ENCODE measurements around the gene ARHGEF12.

DNA sequence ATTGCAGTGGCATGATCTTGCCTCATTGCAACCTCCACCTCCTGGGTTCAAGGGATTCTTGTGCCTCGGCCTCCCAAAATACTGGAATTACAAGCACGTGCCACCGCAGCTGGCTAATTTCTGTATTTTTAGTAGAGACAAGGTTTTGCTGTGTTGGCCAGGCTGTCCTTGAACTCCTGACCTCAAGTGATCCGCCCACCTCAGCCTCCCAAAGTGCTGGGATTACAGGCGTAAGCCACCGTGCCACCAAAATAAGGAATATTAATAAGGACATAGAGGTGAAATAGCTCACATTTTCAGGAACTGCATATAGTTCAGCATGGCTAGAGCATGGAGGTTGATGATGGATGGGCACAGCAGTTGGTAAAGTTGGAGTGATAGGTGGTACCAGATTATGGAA lies 21.4 kb downstream of the ARHGEF12 start:
- TF ChIP-seq, protein P1, sequence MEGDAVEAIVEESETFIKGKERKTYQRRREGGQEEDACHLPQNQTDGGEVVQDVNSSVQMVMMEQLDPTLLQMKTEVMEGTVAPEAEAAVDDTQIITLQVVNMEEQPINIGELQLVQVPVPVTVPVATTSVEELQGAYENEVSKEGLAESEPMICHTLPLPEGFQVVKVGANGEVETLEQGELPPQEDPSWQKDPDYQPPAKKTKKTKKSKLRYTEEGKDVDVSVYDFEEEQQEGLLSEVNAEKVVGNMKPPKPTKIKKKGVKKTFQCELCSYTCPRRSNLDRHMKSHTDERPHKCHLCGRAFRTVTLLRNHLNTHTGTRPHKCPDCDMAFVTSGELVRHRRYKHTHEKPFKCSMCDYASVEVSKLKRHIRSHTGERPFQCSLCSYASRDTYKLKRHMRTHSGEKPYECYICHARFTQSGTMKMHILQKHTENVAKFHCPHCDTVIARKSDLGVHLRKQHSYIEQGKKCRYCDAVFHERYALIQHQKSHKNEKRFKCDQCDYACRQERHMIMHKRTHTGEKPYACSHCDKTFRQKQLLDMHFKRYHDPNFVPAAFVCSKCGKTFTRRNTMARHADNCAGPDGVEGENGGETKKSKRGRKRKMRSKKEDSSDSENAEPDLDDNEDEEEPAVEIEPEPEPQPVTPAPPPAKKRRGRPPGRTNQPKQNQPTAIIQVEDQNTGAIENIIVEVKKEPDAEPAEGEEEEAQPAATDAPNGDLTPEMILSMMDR (IDR thresholded peaks at IDR 0.05): no peak
- no peak for TF ChIP-seq POLR2A (IDR thresholded peaks at IDR 0.05)
